ENCODE results near the gene USP13.
A peak's percentile ranks its signal among the peaks of the same experiment; 100 is the strongest.

Gene USP13

DNA sequence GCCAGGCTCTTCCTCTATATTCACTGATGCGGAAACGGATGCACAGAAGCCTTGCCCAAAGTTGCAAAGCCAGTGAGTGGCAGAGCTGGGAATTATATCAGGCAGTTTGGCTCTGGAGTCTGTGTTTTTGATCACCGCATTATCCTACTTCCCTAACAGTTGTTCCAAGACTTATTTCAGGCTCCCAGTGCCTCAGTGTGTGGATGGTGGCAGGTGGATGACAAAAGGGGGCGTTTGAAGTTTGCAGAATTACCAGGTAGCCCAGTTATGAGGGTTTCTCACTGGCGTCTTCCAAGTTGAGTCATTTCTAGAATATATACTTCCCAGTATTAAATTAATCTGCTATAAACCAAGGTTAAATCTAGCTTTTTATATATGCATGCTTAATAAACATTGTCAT lies 81.0 kb downstream of the USP13 start:
- no peak overlapping the region for H3K27ac Mint-ChIP-seq
- DNase-seq = no peak
- H3K4me1 Mint-ChIP-seq = no peaks in the 10 kb centered on the region
- no peaks in the 10 kb centered on the region for H3K27me3 Mint-ChIP-seq
- no peaks in the 10 kb centered on the region for H3K9me3 Mint-ChIP-seq
- no peak overlapping the region for H3K4me3 Mint-ChIP-seq
- ATAC-seq = no peak

GRCh38 chr3:179734497-179735281 lies 81.8 kb downstream of the USP13 start:
- DNase-seq = no peak
- Mint-ChIP-seq H3K27ac (peak overlapping the region in 1 of 2 donors; percentile 30), H3K4me1 (no peaks in the 10 kb centered on the region), H3K27me3 (no peaks in the 10 kb centered on the region), H3K4me3 (no peak overlapping the region), H3K9me3 (no peaks in the 10 kb centered on the region)
- ATAC-seq = no peak

DNA sequence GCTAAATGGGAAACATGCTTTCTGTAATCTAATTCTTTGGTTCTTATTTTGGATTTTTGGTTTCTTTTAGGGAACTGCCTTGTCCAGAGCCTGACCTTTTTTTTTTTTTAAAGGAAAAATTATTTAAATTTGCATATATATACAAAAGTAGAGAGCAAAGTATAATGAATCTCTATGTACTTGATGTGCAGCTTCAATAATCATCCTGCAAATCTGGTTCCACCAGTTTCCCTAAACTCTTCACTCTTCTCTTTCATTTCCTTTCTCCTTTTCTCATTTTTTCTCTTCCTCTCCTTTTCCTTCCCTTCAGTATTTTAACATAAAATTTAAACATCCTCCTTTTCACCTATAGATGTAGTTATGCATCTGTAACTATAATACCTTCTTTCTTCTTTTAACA lies 82.5 kb downstream of the USP13 start:
- H3K27ac Mint-ChIP-seq = no peak overlapping the region

DNA sequence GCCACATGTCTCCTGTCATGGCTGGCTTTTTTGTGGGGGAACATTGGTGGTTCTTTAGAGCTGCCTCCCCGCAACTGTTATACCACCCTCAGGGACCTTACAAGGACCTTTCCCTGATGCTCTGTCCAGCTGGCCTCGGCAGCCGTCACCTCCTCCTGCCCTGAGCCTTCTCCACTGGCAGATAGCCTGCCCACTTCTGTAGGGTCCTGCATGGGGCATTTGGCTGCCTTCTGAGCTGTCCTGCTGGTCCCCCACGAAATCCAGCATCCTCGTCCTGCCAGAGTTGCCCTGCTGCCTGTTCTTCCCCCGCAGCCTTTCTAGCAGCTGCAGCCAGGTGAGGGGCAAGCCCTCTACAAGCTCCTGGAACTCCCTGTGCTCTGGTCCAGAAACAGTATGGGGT lies 86.2 kb downstream of the USP13 start:
- H3K4me3 Mint-ChIP-seq = no peak overlapping the region
- no peaks in the 10 kb centered on the region for H3K27me3 Mint-ChIP-seq
- H3K27ac Mint-ChIP-seq = no peak overlapping the region
- H3K9me3 Mint-ChIP-seq = no peaks in the 10 kb centered on the region
- DNase-seq (no peak), ATAC-seq (no peak)
- no peaks in the 10 kb centered on the region for H3K4me1 Mint-ChIP-seq

More for the DNA sequence above, 82.5 kb downstream of the USP13 start:
- Mint-ChIP-seq H3K9me3 (no peaks in the 10 kb centered on the region), H3K4me1 (no peaks in the 10 kb centered on the region), H3K4me3 (no peak overlapping the region), H3K27me3 (no peaks in the 10 kb centered on the region)
- no peak for DNase-seq
- no peak for ATAC-seq

- H3K27me3 Mint-ChIP-seq = no peaks in the 10 kb centered on the region
- H3K4me1 Mint-ChIP-seq = no peaks in the 10 kb centered on the region
- H3K4me3 Mint-ChIP-seq = no peak overlapping the region
- no peaks in the 10 kb centered on the region for H3K9me3 Mint-ChIP-seq
- ATAC-seq (no peak), DNase-seq (no peak)
- H3K27ac Mint-ChIP-seq = peak overlapping the region in 1 of 2 donors; percentile 42
These were observed 87.2 kb downstream of the USP13 start for GRCh38 chr3:179739816-179740594.

DNA sequence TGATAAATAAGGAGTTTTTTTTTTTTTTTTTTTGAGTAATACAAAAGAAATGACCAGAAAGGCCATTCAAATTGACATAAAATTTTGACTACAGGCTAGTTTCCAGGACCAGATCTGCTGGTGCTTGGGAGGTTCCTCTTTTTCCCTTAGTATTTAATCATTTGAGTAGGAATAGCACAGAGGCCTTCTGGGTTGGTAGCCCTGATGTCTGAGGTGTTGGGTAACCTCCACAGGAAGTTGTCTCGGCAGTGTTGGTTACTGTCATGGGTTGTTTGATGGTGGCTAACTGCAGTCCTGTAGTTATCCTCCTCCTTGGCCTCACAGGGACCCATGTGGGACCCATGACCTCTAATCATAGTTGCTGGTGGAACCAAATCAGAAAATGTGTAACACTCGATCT lies 91.1 kb downstream of the USP13 start:
- Mint-ChIP-seq H3K9me3 (no peaks in the 10 kb centered on the region), H3K4me1 (no peaks in the 10 kb centered on the region), H3K4me3 (no peak overlapping the region), H3K27ac (no peak overlapping the region), H3K27me3 (no peaks in the 10 kb centered on the region)
- DNase-seq = no peak
- no peak for ATAC-seq

DNA sequence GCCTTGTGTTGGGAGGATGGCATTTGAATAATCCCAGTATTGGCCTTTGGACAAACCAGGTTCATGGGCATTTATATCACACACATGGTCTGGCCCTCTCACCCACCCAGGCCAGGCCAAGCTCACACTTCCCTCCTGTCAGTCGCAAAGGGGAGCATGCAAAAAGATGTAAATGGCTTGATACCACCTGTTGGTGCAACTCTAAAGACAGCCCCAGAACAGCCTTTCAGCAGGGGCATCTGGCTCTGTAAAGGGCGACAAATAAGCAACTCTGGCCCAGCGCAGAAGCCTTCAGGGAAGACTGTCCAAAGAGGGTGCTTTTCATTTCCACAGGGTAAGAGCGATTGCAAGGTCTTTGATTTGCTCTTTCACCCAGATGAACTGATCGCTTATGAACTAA lies 91.8 kb downstream of the USP13 start:
- no peaks in the 10 kb centered on the region for H3K4me1 Mint-ChIP-seq
- no peak overlapping the region for H3K27ac Mint-ChIP-seq
- H3K4me3 Mint-ChIP-seq = no peak overlapping the region
- DNase-seq = no peak
- ATAC-seq = no peak
- H3K27me3 Mint-ChIP-seq = no peaks in the 10 kb centered on the region
- no peaks in the 10 kb centered on the region for H3K9me3 Mint-ChIP-seq

DNA sequence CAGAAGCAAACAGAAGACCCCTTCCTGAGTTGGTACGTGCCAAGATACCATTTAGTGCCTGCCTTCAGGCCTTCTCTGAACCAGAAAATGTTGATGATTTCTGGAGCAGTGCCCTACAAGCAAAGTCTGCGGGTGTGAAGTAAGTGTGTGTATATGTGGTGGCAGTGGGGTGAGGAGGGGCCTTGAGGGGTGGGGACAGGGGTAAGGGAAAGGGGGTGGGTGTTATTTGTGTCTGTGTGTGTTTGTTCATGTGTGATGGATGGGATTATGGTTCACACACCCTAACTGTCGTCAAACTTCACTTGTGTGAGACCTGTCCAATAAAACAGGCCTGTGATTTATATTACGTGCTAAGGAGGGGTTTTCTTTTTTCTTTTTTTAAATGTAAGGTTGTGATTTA lies 92.2 kb downstream of the USP13 start:
- no peaks in the 10 kb centered on the region for H3K9me3 Mint-ChIP-seq
- H3K4me1 Mint-ChIP-seq = no peaks in the 10 kb centered on the region
- no peak overlapping the region for H3K27ac Mint-ChIP-seq
- no peak overlapping the region for H3K4me3 Mint-ChIP-seq
- H3K27me3 Mint-ChIP-seq = no peaks in the 10 kb centered on the region
- ATAC-seq (no peak), DNase-seq (no peak)

DNA sequence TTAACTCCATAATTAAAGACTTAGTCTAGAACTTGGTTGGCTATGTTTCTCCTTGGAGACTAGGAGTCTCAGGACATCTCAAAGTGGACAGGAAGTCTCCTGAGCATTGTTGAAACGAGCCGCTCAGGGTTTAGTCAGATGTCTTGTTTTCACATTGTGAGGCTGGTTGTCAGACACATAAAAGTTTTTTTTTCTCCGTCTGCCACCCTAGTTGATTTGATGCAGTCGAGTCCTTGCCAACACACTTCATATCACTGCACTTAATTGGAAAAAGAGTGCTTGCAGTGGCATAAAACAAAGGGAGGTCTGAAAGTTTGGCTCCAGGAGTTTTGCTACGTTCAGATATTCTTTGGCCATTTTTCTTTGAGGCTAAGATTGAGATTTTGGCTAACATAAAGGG lies 92.9 kb downstream of the USP13 start:
- Mint-ChIP-seq H3K27ac (no peak overlapping the region), H3K9me3 (no peaks in the 10 kb centered on the region), H3K4me1 (no peaks in the 10 kb centered on the region), H3K27me3 (no peaks in the 10 kb centered on the region), H3K4me3 (no peak overlapping the region)
- no peak for ATAC-seq
- DNase-seq = no peak

DNA sequence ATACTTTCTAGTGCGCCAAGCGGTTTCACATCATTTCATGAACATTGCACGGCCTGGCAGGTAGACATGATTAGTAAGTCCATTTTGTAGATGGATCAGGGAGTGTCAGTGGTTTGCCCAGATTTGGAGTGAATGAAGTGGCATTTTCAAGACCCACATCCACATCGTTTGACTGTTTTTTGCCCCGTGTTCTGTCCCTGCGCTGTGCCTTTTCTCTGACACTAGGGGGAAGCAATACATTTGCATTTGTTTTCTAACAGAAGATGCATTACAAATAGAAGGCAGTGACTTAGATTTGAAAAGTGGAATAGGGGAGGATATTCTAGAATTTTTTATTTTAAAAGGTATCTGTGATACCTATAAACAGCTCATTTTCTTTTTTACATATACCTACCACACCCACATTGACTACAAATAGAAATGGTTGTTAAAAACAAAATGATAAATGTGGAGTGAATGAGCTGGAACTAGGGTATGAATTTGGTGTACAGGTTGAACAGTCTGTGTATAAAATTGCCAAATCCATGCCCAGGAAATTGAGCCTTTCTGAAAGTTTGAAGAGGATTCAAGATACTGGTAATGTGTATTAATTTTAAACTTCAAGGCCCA lies 98.0 kb downstream of the USP13 start:
- H3K4me1 Mint-ChIP-seq = no peaks in the 10 kb centered on the region
- H3K27me3 Mint-ChIP-seq = no peaks in the 10 kb centered on the region
- H3K27ac Mint-ChIP-seq = no peak overlapping the region
- H3K9me3 Mint-ChIP-seq = no peaks in the 10 kb centered on the region
- no peak overlapping the region for H3K4me3 Mint-ChIP-seq
- ATAC-seq (no peak), DNase-seq (no peak)

- ATAC-seq (no peak), DNase-seq (no peak)
- H3K4me1 Mint-ChIP-seq = no peaks in the 10 kb centered on the region
- no peak overlapping the region for H3K27ac Mint-ChIP-seq
- H3K9me3 Mint-ChIP-seq = no peaks in the 10 kb centered on the region
- no peaks in the 10 kb centered on the region for H3K27me3 Mint-ChIP-seq
- no peak overlapping the region for H3K4me3 Mint-ChIP-seq
These were observed 108.1 kb downstream of the USP13 start for GRCh38 chr3:179760944-179761343.

GRCh38 chr3:179765396-179765795 lies 112.6 kb downstream of the USP13 start:
- DNase-seq (no peak), ATAC-seq (no peak)
- no peaks in the 10 kb centered on the region for H3K9me3 Mint-ChIP-seq
- H3K4me1 Mint-ChIP-seq = no peaks in the 10 kb centered on the region
- no peaks in the 10 kb centered on the region for H3K27me3 Mint-ChIP-seq
- H3K27ac Mint-ChIP-seq = no peak overlapping the region
- no peak overlapping the region for H3K4me3 Mint-ChIP-seq

- no peaks in the 10 kb centered on the region for H3K27me3 Mint-ChIP-seq
- no peak overlapping the region for H3K27ac Mint-ChIP-seq
- H3K4me3 Mint-ChIP-seq = no peak overlapping the region
- DNase-seq (no peak), ATAC-seq (no peak)
- no peaks in the 10 kb centered on the region for H3K9me3 Mint-ChIP-seq
- no peaks in the 10 kb centered on the region for H3K4me1 Mint-ChIP-seq
These were observed 113.7 kb downstream of the USP13 start for GRCh38 chr3:179766416-179767133.

DNA sequence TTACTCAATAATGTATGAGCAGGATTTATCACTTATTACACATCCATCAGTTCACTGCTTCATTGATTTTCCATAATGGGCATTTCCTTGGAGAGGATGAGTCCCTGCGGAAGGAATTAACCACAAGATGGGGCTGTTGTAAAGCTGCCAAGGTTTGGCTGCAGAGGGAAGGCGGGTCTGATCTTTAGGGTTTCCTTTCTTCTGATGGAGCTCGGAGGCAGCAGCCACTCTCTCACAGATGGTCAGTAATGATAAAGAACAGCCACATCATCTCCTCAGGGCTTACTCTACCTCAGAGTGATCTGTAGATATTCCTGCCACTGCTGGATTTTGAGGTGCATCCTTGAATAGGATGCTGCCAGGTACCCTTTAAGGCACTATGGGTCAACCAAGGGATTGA lies 115.2 kb downstream of the USP13 start:
- Mint-ChIP-seq H3K4me1 (no peaks in the 10 kb centered on the region), H3K9me3 (no peaks in the 10 kb centered on the region), H3K27me3 (no peaks in the 10 kb centered on the region), H3K27ac (no peak overlapping the region), H3K4me3 (no peak overlapping the region)
- ATAC-seq (no peak), DNase-seq (no peak)

- no peaks in the 10 kb centered on the region for H3K27me3 Mint-ChIP-seq
- no peak overlapping the region for H3K27ac Mint-ChIP-seq
- H3K9me3 Mint-ChIP-seq = no peaks in the 10 kb centered on the region
- DNase-seq (no peak), ATAC-seq (no peak)
- H3K4me1 Mint-ChIP-seq = no peaks in the 10 kb centered on the region
- no peak overlapping the region for H3K4me3 Mint-ChIP-seq
These were observed 116.8 kb downstream of the USP13 start for GRCh38 chr3:179769411-179770247.

Data from stimulated activated naive CD8-positive, alpha-beta T cell treated with anti-CD3 and anti-CD28 coated beads, Interleukin-15, amount 100 ng/mL, for 72 hours (primary cell).